ENCODE data around the gene APLF. TPM values are rescaled to one million over a fixed set of nuclear protein-coding genes. Genes with fewer than 3 reads are reported as not detected.
"Not testable (repeated sequence)": the region's sequence is repeated elsewhere in the genome, so short reads cannot be mapped to it uniquely, and the experiment has no call there.

Gene APLF
- total RNA-seq, 1 experiment from 2014 or later: 1.2 TPM

DNA sequence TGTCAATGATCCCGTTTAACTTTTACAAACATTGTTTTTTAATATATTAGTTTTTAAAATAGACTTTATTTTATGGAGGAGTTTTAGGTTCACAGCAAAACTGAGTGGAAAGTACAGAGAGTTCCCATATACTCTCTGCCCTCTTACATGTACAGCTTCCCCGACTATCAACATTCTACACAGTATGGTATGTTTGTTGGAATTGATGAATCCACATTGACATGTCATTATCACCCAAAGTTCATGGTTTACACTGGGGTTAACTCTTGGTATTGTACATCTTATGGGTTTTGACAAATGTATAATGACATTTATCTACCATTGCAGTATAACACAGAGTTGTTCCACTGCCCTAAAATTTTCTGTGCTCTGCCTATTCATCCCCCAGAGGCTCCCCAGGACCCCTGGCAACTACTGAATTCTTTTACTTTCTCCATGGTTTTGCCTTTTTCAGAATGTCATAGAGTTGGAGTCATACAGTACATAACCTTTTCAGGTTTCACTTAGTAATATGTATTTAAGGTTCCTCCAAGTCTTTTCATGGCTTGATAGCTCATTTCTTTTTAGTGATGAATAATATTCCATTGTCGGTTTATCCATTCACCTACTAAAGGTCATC is 5.5 kb downstream of the APLF start:
- no peak for DNase-seq (ENCODE audit: extremely low read depth, low read depth)

DNA sequence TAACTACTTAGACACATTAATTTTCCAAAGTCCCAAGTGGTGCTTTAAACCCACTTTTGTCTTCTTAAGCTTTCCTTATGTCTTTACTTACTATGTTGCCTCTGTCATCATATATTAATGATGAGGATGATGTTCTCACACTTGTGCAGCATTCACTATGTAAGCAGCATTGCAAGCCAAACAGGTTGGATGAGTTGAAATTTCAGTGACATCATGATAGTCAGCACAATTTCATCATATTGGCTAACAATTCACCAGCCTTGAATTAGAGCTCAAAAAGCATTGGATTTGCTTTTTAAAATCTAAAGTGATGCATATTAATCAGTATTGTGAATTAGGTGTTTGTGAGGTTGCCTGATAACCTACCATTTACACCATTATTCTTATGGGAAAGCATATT is 7.7 kb downstream of the APLF start:
- no peak for DNase-seq (ENCODE audit: extremely low read depth, low read depth)

DNA sequence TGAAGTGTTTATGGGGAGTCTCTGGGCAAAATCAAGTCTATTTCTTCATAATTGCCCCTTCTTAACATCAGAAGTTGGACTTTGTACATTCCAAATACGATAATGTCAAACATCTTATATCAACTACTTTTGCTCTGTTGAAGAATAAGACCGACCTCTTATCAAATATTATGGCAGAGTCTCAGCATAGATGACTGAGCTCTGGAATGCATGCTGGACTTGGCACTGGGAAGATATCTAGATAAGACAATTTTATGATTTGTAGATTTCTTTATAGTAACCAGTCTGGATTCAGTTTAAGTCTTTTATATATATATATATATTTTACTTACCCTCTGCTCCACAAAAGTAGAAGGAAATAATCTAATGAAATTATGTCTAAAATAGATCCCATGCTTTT is 8.2 kb downstream of the APLF start:
- DNase-seq (ENCODE audit: extremely low read depth, low read depth): no peak

DNA sequence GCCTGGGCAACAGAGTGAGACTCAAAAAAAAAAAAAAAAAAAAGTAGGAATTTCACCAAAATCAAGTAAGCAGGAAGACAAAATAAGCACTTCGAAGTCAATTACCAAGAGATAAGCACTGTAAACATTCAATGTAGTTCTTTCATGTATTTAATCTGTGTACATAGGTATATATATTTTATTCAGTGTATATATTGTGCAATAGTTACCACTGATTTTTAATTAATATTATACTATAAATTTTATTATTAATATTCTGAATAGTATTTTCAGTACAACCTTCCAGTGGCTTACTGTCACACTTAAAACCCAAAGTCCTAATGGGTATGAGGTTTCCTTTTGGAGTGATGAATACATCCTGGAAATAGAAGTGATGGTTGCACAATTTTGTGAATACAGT is 9.1 kb downstream of the APLF start:
- no peak for DNase-seq (ENCODE audit: extremely low read depth, low read depth)

DNA sequence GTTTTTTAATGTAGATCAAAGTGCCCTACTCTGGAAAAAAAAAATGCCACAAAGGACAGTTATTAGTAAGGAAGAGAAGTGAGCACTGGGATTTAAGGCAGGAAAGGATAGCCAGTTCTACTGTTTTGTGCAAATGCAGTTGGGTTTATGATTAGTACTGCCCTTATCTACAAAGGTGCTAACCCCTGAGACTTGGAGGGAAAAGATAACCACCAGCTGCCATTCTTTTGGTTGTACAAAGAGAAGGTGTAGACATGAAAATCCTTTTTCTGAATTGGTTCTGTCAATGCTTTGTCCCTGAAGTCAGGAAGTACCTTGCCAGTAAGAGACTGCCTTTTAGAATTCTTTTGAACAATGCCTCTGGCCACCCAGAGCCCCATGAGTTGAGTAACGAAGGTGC is 11.3 kb downstream of the APLF start:
- no peak for DNase-seq (ENCODE audit: extremely low read depth, low read depth)

DNA sequence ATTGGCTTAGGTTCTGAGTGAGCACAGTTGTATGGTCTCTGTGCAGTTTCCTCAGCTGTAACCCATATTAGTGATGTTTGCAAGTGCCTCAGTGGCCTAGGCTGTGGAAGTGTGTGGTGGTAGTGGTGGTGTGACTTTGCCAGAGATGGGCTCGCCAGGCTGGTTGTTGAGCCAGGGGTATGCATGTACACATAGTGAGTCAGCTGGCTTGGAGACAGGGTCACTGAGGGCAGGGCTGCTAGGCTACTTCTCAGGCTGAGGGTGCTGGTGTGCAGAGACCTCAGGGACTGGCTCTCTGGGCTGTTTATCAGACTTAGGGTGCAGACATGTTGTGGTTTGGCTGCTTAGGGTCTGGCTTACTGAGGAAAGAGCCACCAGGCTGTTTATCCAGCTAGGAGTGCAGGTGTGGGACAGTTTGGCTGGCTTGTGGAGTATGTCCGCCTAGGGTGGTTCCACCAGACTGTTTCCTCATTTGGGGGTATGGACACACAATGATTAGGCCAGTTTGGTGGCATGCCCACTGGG is 15.0 kb downstream of the APLF start:
- DNase-seq (ENCODE audit: extremely low read depth, low read depth): no peak

DNA sequence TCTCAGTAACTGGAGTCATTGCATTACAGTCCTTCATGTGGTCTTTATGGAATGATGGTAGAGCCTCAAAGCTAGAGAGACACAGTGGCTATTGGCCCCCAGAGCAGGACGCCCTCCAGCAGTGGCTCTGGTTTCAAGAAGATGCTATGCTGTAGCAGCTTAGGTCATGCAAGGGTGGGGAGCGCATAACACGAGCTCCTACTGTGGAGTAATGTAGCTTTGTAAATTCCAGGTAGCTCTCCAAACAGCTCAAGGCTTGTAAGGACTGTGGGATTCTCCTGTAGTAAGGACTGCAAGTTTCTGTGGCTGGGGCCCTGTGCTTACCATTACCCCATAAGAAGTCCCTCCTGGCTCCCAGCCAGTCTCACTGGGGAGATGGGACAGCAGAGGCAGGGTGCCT is 15.6 kb downstream of the APLF start:
- DNase-seq (ENCODE audit: extremely low read depth, low read depth): no peak

DNA sequence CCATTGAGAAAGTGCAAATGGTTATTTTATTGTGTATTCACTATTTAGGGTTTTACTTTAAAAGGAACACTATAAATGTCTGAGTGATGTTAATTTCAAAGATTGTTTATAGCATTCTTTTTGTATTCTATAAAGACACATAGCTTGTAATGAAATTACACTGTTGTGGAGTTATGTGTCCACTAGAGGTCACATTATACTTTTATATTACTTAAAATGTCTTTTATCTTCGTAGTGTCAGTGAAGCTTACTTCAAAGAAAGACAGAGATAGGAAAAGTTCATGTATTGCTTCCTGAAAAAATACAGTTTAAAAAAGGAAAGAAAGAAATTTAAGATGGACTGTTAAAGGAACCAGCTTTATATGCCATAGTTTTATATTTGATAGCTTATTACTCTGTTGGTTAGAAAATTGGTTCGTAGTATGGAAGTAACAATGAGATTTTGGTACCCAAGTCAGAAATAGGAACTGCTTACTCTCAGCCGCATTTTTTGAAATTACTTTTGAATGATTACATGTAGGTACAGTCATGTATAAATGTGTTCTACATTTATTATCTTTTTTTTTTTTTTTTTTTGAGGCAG is 20.5 kb downstream of the APLF start:
- peak; percentile 30 for DNase-seq (ENCODE audit: extremely low read depth, low read depth)

DNA sequence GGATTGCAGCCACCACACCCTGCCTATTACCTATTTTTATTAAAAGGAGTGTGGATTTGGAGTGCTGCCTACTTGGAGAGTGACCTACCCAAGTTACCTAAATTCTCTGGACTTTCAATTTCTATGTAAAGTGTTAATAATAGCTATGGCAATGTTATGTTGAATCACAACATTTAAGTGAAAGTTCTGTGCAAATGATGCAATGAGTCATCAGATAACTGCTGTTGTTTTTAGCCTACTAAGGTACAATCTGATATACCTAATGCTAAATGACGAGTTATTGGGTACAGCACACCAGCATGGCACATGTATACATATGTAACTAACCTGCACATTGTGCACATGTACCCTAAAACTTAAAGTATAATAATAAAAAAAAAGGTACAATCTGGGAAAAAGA is 21.2 kb downstream of the APLF start:
- not testable (repeated sequence) for DNase-seq (ENCODE audit: extremely low read depth, low read depth)

DNA sequence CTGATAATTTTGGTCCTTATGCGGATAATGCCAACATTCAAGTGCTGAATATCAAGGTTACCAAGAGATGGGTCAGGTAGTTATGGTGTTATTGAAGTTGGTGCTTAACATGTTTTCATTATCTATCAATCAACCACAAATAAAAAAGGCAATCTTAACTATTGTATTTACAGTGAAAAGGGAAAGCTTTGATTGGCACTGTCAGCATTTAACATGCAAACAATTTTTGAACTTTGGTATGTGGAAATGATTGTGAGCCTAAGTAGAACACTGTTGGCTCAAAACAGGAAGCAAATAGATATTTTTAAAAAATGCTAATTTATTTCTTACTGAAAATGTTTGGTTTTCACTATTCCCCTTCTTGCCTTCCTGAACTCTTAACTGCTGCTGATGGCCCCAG is 21.9 kb downstream of the APLF start:
- no peak for DNase-seq (ENCODE audit: extremely low read depth, low read depth)

DNA sequence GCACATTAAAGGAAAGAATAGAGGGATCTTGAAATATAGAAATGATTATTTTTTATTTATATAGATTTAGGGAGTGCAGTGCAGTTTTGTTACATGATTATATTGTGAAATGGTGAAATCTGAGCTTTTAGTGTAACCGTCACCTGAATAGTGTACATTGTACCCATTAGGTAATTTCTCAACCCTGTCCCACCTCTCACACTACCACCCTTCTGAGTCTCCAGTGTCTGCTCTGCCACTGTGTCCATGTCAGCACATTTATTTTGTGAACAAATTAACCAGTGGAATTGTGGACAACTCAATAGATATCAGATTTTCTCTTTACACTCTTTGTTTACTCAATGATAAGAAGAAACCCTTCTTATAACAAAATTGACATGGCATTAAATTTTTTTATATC is 24.2 kb downstream of the APLF start:
- no peak for DNase-seq (ENCODE audit: extremely low read depth, low read depth)

DNA sequence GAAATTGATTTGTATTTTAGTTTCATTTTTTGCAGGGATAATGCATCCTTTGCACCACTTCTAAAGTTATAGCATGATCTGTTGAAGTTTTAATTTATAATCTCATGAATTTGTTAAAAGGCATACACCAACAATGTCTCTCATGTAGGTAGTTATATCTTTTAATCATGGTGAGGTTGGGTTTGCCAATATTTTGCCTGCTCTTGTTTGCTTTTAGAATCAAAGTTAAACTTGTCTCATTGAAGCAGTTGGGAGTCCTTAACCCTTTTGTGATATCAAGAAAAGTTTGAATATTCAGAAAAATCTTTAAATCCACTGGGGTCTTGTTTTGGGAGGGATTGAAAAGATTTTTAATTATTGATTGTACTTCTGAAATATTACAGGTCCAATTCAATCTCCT is 31.7 kb downstream of the APLF start:
- DNase-seq (ENCODE audit: extremely low read depth, low read depth): no peak

DNA sequence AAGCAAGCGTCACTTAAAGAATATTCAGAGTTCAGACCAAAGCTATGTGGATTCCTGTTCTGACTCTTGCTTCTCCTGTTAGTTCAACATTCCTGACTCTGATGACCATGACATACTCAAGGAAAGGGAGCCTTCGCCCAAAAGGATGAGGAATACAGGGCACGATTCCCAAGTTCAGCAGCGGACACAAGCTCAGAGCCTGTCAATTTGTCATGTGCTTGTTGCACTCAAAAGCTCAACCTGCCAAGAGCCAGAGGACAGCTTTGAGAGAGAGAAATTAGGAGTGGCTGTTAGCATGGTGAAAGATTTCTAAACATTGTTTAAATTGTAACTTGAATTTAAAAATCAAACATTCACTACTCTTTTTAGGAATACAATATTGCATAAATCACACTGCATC is 33.3 kb downstream of the APLF start:
- no peak for DNase-seq (ENCODE audit: extremely low read depth, low read depth)

DNA sequence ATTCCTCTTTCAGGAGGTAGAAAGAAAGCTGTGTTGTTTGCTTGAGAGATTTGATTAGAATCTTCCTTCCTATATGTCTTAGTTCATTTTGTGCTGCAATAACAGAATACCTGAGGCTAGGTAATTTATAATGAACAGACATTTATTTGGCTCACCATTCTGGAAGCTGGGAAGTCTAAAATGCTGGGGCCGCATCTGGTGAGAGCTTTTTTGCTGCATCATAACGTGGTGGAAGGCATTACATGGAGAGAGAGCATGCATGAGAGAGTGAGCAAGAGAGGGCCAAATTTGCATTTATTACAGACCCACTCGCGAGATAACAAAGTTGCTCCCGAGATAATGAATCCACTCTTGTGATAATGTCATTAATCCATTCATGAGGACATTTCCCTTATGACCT is 34.4 kb downstream of the APLF start:
- no peak for DNase-seq (ENCODE audit: extremely low read depth, low read depth)

DNA sequence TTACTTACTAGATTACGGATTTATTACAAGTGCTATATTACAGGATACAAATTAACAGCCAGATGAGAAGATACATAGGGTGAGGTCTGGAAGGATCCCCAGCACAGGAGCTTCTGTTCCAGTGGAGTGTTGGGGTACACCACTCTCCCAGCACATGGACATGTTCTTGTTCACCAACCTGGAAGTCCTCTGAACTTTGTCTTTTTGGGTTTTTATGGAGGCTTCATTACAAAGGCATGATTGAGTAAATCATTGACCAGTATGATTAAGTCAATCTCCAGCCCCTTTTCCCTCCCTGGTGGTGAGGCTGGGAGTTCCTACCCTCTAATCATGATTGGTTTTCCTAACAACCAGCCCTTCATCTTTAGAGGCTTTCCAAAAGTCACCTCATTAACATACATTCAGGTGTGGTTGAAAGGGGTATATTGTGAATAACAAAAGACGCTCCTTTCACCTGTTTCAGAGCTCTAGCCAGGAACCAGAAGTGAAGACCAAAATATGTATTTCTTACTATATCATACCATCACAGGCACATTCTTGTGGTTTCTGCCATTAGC is 38.3 kb downstream of the APLF start:
- DNase-seq (ENCODE audit: extremely low read depth, low read depth): no peak

DNA sequence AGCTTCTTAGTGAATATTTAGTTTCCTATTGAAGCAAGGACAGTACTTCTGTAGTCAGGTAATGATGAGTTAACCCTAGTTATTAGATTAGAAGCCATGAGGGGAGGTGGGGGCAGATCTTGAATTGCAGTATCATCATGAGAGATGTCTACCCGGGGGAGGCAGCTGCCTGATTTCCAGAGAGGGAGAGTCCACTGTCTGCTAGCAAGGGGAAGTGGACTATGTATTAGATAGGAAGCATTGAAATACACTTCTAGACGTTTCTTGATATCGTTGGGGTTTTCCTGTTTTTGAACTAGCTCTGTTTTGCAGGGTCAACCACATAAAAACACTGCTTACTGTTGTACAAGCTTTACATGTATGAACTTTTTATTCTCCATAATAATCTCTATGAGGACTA is 38.8 kb downstream of the APLF start:
- no peak for DNase-seq (ENCODE audit: extremely low read depth, low read depth)

DNA sequence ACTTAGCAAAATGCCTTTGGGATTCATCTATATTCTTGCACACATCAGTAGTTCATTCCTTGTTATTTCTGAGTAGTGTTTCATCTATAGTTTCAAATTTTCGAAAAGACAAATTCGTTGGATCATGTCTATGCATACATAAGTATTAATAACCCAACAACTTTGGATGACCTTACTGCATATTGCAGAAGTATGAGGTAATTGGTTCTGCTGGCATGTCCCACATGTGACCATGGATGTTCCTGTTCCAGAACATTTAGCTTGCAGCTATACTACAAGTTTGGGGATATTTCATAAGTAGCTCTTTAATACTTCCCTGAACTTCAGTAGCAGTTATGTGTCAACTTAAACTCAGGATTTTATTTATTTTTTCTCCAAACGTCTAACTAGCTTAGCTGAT is 44.9 kb downstream of the APLF start:
- no peak for DNase-seq (ENCODE audit: extremely low read depth, low read depth)

DNA sequence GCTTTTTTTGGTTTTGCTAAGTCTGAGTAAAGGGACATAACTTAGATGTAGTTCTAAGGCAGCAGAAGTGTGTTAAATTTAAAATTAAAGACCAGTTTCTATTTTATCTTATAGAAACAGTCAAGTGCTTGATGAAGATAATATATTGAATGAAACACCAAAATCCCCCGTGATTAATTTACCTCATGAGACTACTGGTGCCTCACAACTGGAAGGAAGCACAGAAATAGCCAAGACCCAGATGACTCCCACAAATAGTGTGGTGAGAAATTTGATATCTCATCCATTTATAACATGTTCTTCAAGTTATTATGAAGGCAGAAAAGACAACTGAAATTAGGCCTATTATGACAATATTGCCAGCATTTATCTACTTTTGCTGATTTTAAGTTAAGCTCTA is 45.6 kb downstream of the APLF start:
- DNase-seq (ENCODE audit: extremely low read depth, low read depth): no peak

DNA sequence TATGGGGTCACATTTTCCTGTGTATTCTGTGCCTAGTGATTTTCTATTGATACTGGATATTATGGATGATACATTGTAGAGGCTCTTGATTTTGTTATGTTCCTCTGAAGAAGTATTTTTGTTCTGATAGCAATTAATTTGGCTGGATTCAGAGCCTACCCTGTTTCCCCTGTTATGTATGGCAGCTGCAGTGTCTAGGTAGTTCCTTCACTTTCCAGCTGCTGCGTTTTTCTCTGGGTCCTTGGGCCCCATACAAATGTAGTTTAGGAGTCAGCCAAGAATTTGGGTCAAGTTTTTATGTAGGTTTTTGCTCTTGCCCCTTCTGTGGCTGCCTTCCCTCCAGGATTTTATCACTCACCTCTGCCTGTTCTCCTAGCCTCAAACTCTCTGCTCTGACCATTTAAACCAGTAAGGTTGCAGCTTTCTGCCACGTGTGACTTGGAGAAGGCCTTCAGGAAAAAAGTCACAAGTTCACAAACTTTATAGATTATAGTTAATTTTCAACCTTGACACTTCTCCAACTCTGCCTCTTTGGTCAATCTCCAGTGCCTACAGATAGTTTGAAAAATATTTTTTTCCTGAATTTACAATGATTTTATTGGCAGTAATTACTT is 47.0 kb downstream of the APLF start:
- no peak for DNase-seq (ENCODE audit: extremely low read depth, low read depth)

DNA sequence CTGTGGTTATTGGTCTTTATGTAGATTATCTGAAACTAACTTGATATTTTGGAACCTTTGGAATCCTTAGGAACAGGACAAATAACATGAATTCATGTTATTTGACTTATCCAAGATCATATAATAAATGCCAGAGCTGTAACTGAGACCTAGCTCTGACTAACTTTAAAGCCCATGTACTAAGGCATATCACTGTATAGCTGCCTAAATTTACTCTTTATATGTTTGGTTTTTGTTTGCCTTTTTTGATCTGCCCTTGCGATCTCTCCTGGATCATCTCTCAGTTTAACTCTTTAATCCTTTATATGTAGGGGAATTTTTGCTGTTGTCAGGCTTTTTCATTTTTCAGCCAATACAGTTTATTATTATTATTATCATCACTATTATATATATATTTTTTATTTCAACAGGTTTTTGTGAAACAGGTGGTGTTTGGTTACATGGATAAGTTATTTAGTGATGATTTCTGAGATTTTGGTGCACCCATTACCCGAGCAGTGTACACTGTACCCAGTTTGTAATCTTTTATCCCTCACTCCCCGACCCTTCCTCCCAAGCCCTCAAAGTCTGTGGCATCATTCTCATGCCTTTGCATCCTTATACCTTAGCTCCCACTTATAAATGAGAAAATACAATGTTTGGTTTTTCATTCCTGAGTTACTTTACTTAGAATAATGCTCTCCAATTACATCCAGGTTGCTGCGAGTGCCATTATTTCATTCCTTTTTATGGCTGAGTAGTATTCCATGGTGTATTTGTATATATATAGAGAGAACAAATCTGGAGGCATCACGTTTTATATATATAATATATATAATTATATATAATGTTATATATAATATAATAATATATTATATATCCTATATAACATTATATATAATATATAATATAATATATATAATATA is 48.9 kb downstream of the APLF start:
- no peak for DNase-seq (ENCODE audit: extremely low read depth, low read depth)

DNA sequence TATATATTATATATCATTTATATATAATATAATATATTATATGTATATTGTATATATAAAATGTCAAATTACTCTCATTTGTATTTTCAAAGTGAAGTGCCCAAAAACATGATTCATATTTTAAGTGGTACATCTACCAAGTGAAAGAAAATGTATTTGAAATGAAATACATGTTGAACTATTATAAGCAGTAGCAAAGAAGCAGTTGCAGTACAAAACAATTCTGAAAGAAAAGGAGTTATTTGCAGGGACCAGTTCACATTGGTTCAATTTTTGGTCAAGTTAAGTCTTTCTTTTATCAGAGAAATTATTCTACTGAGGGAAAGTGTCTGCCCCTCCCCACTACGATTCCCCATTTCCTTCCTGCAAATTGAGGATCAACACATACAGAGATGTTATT is 51.9 kb downstream of the APLF start:
- no peak for DNase-seq (ENCODE audit: extremely low read depth, low read depth)

Data from NCI-H460 (cell line).